HepG2 (cell line): ENCODE data around the gene FAM81A. TPM values are rescaled to one million over a fixed set of nuclear protein-coding genes. Genes with fewer than 3 reads are reported as not detected.
"Not testable (repeated sequence)": the region's sequence is repeated elsewhere in the genome, so short reads cannot be mapped to it uniquely, and the experiment has no call there.

ENCODE experiments used
- ATAC-seq: fragments of 200-7000 bp; cut with Tn5 transposase; 3 replicates; pipeline ENCODE4 v1.9.1; 2020; ENCODE audit warnings: mild to moderate bottlenecking, moderate library complexity
- BruUV-seq: library from RNA; stranded (reverse); fragments of 400-500 nt; replicated peaks from 2 replicates; lab custom pipeline; 2021; lab: Mats Ljungman, UMichigan
- CTCF ChIA-PET: fragments of 300-600 bp; formaldehyde crosslinking; extraction: SDS; loops from one replicate; lab custom pipeline; 2021; ENCODE audit warnings: low total read pairs, inconsistent platforms, low intra/inter-chr PET ratio; lab: Yijun Ruan, JAX
- POLR2A ChIA-PET: fragments of 350-600 bp; sonication (Branson Sonifier 250); formaldehyde crosslinking; loops from one replicate; lab custom pipeline; 2020; ENCODE audit warnings: antibody characterized with exemption, inconsistent platforms; lab: Yijun Ruan, JAX
- DNase-seq: peaks from one replicate; pipeline ENCODE4 v3.0.0-alpha.2; 2015; ENCODE audit warnings: low spot score
- FAIRE-seq: peaks from 3 replicates; lab custom pipeline; 2011; peaks lifted over from hg19 to GRCh38; lab: Jason Lieb, UNC
- H2AFZ ChIP-seq: one replicate; pipeline ENCODE4 v1.6.1; 2011; ENCODE audit warnings: low read length, inconsistent platforms
- H3K27ac ChIP-seq: fragments of 300-600 bp; 3 replicates; pipeline ENCODE4 v1.8.0; 2011; ENCODE audit warnings: mixed run types, mild to moderate bottlenecking, mixed read lengths, low read length, inconsistent platforms; ENCODE audit not compliant: insufficient read depth; ENCODE audit errors: extremely low read length
- H3K27me3 ChIP-seq, 2 experiments: fragments of 200-600 bp in 1 of 2; 2 replicates in 1 of 2; 3 replicates in 1 of 2; pipeline versions ENCODE4 v1.6.0 to v1.8.0; 2011; ENCODE audit warnings: low read length in 2 of 2, mild to moderate bottlenecking in 2 of 2, moderate library complexity in 2 of 2, inconsistent platforms in 1 of 2; ENCODE audit not compliant: insufficient read depth in 2 of 2, control insufficient read depth in 1 of 2
- H3K36me3 ChIP-seq, 2 experiments: fragments of 200-600 bp in 1 of 2; replicated peaks in 1 of 2; 2 replicates in 1 of 2; 3 replicates in 1 of 2; pipeline versions ENCODE4 v1.5.1 to v1.8.0; 2011; ENCODE audit warnings: low read length in 2 of 2, inconsistent platforms in 1 of 2; ENCODE audit not compliant: insufficient read depth in 2 of 2, control insufficient read depth in 1 of 2
- H3K4me1 ChIP-seq: 2 replicates; pipeline ENCODE4 v1.5.1; 2012; ENCODE audit warnings: low read length, inconsistent platforms; ENCODE audit not compliant: insufficient read depth
- H3K4me2 ChIP-seq: 2 replicates; pipeline ENCODE4 v1.6.0; 2011; ENCODE audit warnings: low read depth, low read length, inconsistent platforms
- H3K4me3 ChIP-seq, 3 experiments: fragments of 200-600 bp in 1 of 3; sonication (generic), shearing (Covaris generic) in 1 of 3; replicated peaks in 1 of 3; 2 replicates each; pipeline ENCODE4 v1.5.1; 2011 to 2016; ENCODE audit warnings: low read length in 3 of 3, inconsistent platforms in 2 of 3, low read depth in 2 of 3, mild to moderate bottlenecking in 2 of 3, control low read depth in 1 of 3, mixed read lengths in 1 of 3; ENCODE audit not compliant: insufficient read depth in 1 of 3
- H3K79me2 ChIP-seq: one replicate; pipeline ENCODE4 v1.6.1; 2011; ENCODE audit warnings: low read length, inconsistent platforms; ENCODE audit not compliant: insufficient read depth
- H3K9ac ChIP-seq: 2 replicates; pipeline ENCODE4 v1.6.0; 2011; ENCODE audit warnings: mild to moderate bottlenecking, low read depth, low read length, inconsistent platforms; ENCODE audit not compliant: insufficient read depth
- H3K9me3 ChIP-seq: 2 replicates; pipeline ENCODE4 v1.5.1; 2012; ENCODE audit warnings: mild to moderate bottlenecking, low read length
- H4K20me1 ChIP-seq: 2 replicates; pipeline ENCODE4 v1.6.0; 2011; ENCODE audit warnings: inconsistent platforms, mild to moderate bottlenecking, low read length, moderate library complexity; ENCODE audit not compliant: insufficient read depth
- PITX1 ChIP-seq: sonication (generic); formaldehyde crosslinking; IDR thresholded peaks from 2 replicates; pipeline ENCODE4 v1.5.1; 2020; ENCODE audit warnings: mild to moderate bottlenecking, missing genetic modification reagents
- ZNF121 ChIP-seq: sonication (generic); formaldehyde crosslinking; IDR thresholded peaks from 2 replicates; pipeline ENCODE4 v1.5.0; 2020; ENCODE audit warnings: mild to moderate bottlenecking, missing genetic modification reagents
- ZNF770 ChIP-seq: sonication (generic); formaldehyde crosslinking; IDR thresholded peaks from 2 replicates; pipeline ENCODE4 v1.5.0; 2020; ENCODE audit warnings: mild to moderate bottlenecking, missing genetic modification reagents
- WGBS: methylation state at CpG from one replicate; pipeline ENCODE4 v1.1.6; 2017; ENCODE audit warnings: low lambda C conversion rate; 5-methylcytosine and 5-hydroxymethylcytosine counted together
- in situ Hi-C: cut with HindIII; loops from 2 replicates; pipeline ENCODE4 v1.10.0; 2017; ENCODE audit warnings: low pct_unique_long_range_greater_than_20kb; ENCODE audit not compliant: extremely low pct_ligation_motif_present
- intact Hi-C: fragments of 100-400 bp; cut with micrococcal nuclease; formaldehyde crosslinking; loops from one replicate; pipeline ENCODE4 v1.10.0; 2022; ENCODE audit not compliant: unreplicated experiment
- polyA plus RNA-seq, 8 experiments: library from polyadenylated mRNA; depleted of rRNA in 3 of 8; stranded (reverse) in 7 of 8; unstranded in 1 of 8; fragments of >200 nt; fragmentation: Illumina TruSeq in 4 of 8; extraction: Trizol in 4 of 8; gene quantifications; 2 replicates each; pipeline versions ENCODE4 v1.2.1 to v1.2.3, GENCODE V29; 2011 to 2016; ENCODE audit warnings: low read depth in 4 of 8, missing spikeins in 1 of 8, mixed read lengths in 1 of 8; ENCODE audit not compliant: insufficient read depth in 1 of 8
- total RNA-seq, 5 experiments: library from RNA; depleted of rRNA; stranded (reverse); fragments of >200 nt; fragmentation: Illumina TruSeq; extraction: Trizol; gene quantifications; 2 replicates each; pipeline ENCODE4 v1.2.3, GENCODE V29; 2016; ENCODE audit warnings: low read depth in 1 of 5

Gene FAM81A
- total and polyA plus RNA-seq, 2 of the 13 experiments (the other 11 are each of a cell fraction or from before 2014, with no cell fraction given) = 0.09 TPM; not detected in 1

- H4K20me1 ChIP-seq, H3K79me2 ChIP-seq, CTCF ChIA-PET, H3K9me3 ChIP-seq, BruUV-seq, in situ Hi-C loops, H3K27ac ChIP-seq, H2AFZ ChIP-seq, POLR2A ChIA-PET, H3K4me2 ChIP-seq, FAIRE-seq, H3K9ac ChIP-seq, H3K36me3 ChIP-seq, DNase-seq, H3K4me3 ChIP-seq, ATAC-seq, intact Hi-C loops: not testable (repeated sequence)
- peaks cover 2 to 13% of the 10 kb centered on the region in 2 experiments; a peak in 4 of 5 replicates for H3K27me3 ChIP-seq
- peaks cover 27% of the 10 kb centered on the region for H3K4me1 ChIP-seq
- 52% methylated on average over 6 of the region's 6 CpGs for WGBS
Observed at GRCh38 chr15:59526466-59526865, 88.5 kb downstream of the FAM81A start.

- TF ChIP-seq ZNF121 (CRISPR knock-in tag) (peak; percentile 20; the same call in 1 of the 2 replicates), ZNF770 (CRISPR knock-in tag) (0 out of 2 replicates have a peak, but pooled peaks have one; percentile 41), PITX1 (CRISPR knock-in tag) (no peak)
- TF ChIP-seq, all 625 proteins: peak for 2
- intact Hi-C loops (no loop called here), in situ Hi-C loops (no loop called here)
- Histone ChIP-seq H3K9ac (no peak overlapping the region), H3K4me3 (no peak overlapping the region), H3K27me3 (peaks cover 2 to 13% of the 10 kb centered on the region in 2 experiments; a peak in 4 of 5 replicates), H3K9me3 (no peaks in the 10 kb centered on the region), H3K27ac (no peak overlapping the region), H2AFZ (no peak overlapping the region), H3K4me2 (no peak overlapping the region), H3K79me2 (no peaks in the 10 kb centered on the region), H4K20me1 (no peaks in the 10 kb centered on the region), H3K36me3 (no peaks in the 10 kb centered on the region), H3K4me1 (peaks cover 32% of the 10 kb centered on the region)
- POLR2A ChIA-PET = interaction anchor here (1.3 to 1.7 kb wide), 2 partner anchors 26 to 129 kb away, joined by 3 to 4 read pairs; partner anchors contain the start of gene GTF2A2
- FAIRE-seq = no peak
- CTCF ChIA-PET = interaction anchor here (1.3 to 1.7 kb wide), 2 partner anchors 10 to 94 kb away, joined by 3 to 7 read pairs; no protein-coding TSS in a partner anchor
- ATAC-seq = no peak
- no TSS peak for BruUV-seq
- WGBS = 61% methylated on average over 1 of the region's 1 CpG
- no peak for DNase-seq
Observed at GRCh38 chr15:59528429-59528828, 90.4 kb downstream of the FAM81A start.
